HG03135 (cell line): ENCODE data around the gene PLEKHM3.
A peak's percentile ranks its signal among the peaks of the same experiment; 100 is the strongest.

Experiments
- ATAC-seq: cut with Tn5 transposase; IDR thresholded peaks from one replicate; pipeline ENCODE4 v1.9.1; 2021; ENCODE audit warnings: mild to moderate bottlenecking, moderate library complexity; ENCODE audit not compliant: unreplicated experiment

Gene PLEKHM3

GRCh38 chr2:207929923-207930322 lies 95.4 kb downstream of the PLEKHM3 start:
- no peak for ATAC-seq

DNA sequence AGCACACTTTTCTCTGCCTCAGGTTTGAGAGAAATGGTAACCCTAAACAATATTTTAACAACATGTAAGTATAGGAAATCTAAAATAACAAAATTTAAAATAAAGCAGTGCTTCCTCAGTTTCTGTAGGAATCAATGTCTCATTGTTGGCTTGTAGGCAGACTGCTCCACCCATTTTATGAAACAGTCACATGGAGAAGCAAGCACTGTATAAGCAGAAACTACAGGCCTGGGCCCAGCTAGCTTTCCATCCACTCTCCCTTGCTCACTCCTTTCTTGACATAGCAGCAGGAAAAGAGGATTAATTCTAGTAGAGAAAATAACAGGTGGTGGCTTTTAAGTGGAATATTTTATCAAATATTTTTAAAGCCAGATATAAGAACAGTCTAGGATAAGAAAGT lies 97.2 kb downstream of the PLEKHM3 start:
- no peak for ATAC-seq

GRCh38 chr2:207926989-207927300 lies 98.4 kb downstream of the PLEKHM3 start:
- no peak for ATAC-seq

DNA sequence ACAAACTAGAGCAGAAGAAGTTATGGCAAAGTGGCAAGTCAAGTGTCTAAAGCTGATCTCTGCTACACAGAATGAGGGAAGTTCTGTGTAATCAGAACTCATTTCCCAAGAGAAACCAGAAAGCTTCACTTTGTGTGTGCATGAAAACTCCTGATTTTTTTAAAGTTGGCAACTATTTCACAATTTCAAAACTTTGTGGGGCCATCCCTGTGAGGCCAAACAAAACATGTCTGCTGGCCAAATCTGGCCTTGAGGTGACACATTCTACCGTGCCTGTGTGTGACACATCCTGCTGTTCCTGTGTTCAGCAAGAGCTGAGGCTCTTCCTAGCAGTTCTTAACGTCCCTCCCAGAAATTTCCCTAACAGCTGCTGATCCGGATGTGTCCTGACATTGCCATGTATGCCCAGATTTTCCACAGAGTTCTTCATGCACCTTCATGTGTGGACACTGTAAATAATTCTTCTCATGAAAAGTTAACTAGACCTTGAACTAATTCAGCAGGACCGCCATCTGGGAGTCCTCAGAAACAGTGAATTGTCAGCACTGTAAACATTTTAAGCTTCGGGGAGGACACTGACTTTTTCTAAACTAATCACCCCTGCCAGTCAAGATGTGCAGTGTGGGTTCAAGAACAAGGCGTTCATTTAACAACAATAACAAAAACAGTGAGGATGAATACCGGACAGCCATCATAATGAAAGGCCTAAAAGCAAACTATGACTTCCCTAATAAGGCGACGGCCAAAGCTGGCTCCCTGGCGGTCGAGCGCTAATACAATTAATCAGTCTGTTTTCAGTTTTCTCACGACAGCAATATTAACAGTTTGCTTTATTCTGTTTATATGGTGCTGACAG lies 99.0 kb downstream of the PLEKHM3 start:
- no peak for ATAC-seq

DNA sequence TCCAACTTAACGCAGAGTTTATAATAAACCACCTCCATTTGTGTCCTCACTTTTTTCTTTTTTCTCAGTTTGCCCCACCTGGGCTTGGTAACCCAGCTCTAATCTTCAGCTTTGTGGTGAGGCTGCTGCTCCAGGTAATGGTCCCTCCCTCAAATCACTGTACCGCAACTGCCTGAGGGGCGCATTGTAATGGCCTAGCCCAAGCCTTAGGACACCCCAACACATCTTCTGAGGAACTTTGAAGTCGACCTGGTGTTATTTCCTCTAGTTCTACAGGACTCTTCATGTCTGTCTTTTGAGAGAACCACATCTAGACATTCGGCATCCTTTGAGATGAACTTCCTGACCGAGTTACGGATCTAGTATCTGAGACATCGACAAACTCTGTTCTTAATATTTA lies 99.7 kb downstream of the PLEKHM3 start:
- no peak for ATAC-seq

DNA sequence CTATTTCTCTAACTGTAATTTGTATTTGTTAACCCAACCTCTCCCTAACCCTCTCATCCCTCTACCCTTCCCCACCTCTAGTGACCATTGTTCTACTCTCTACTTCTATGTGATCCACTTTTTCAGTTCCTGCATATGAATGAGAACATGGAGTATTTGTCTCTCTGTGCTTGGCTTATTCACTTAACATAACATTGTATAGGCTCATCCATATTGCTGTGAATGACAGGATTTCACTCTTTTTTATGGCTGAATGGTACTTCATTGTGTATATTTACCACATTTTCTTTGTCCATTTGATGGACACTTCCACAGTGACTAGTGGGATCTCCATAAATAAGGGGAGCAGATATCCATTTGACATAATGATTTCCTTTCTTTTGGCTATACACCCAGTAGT lies 103.7 kb downstream of the PLEKHM3 start:
- ATAC-seq, result no peak

DNA sequence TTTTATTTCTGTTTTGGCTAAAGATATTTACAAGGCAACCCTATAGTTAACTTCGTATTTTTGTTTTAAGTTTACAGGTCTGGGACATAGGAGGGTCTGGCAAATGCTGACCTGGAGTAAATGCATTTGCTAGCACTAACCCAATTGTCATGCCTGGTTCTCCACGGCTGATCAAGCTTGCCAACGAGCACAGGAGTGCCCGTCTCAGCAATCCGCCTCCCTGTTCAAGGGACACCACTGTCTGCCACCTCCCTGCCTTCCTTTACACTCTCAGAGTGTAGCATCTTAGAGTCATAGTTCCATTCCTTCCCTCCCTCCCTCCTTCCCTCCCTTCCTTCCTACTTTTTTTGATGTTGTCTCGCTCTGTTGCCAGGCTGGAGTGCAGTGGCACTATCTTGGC lies 104.6 kb downstream of the PLEKHM3 start:
- no peak for ATAC-seq

GRCh38 chr2:207920321-207920720 lies 105.0 kb downstream of the PLEKHM3 start:
- no peak for ATAC-seq

- no peak for ATAC-seq
Observed at GRCh38 chr2:207919164-207919919, 106.0 kb downstream of the PLEKHM3 start.

DNA sequence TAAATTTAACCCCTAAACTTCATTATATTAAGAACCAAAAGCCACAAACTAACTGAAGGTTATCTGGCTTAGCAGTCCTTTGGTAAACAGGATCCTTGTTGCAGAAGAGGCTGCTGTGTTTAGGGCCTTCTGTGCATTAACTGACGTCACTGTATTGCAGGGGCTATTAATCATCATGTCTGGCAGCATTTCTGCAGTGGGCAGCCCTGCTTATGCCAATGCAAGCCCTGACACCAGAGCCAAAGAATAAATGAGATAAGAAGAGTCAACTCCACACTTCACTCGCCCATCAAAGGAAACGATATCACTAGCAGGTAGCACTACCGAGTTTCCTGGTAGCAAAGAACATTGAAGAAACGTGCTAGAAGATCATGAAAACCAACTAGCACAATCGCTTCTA lies 110.6 kb downstream of the PLEKHM3 start:
- no peak for ATAC-seq

GRCh38 chr2:207913772-207914358 lies 111.5 kb downstream of the PLEKHM3 start:
- ATAC-seq, result no peak

GRCh38 chr2:207911856-207912255 lies 113.5 kb downstream of the PLEKHM3 start:
- no peak for ATAC-seq

DNA sequence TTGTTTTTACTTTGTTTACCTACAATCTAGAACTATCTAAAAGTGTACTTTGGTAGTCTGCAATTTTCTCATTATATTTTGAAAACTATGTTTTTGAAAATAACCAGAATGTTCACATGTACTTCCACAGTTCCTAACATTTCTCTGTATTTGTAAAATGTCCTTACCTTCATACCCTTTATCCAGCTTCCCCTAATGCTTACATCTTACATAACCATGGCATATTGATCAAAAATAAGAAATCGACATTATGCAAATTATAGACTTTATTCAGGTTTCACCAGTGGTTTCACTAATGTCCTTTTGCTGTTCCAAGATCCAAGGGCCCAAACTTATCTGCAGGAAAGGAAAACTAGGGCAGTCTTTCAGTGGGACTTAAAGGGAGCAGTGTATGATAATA lies 114.1 kb downstream of the PLEKHM3 start:
- no peak for ATAC-seq

GRCh38 chr2:207906495-207906894 lies 118.8 kb downstream of the PLEKHM3 start:
- ATAC-seq, result peak; percentile 41

DNA sequence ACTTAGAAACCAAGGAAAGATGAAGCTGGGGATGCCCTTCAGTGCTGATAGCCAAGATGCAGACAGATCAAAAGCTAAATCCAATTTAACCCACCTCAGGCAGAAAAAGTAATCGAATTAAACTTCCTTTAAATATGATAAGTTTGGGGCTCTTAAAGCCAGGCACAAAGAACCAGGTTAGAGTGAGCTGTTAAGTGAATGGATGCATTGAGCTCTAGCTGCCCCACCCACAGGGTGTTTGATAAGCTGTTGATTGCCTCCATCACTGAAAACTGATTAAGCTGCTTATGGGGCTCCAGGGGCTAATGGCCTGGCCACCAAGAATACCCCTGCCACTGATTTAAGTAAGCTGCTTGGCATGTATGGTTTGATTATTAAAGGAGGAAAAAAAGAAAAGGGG lies 119.8 kb downstream of the PLEKHM3 start:
- no peak for ATAC-seq

GRCh38 chr2:207903236-207903635 lies 122.1 kb downstream of the PLEKHM3 start:
- no peak for ATAC-seq

- ATAC-seq, result no peak
Observed at GRCh38 chr2:207902821-207903220, 122.5 kb downstream of the PLEKHM3 start.

DNA sequence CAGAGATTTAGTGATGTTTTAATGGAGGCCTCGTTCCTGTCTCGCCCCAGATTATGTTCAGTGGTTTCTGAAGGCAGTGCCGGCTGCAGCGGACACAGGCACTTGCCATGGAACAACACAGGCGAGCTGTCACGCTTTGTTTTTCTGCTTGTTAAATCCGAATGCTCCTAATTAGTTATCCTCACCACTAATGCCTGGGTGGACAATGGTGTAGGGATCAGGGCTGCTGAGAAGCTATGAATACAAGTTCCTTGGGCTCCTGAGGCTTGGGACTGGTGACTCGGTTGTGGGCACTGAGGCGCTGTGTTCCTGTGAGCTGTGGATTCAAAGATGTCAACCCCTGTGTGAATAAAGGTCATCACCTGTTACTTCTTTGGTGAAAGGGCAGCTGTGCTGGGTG lies 123.5 kb downstream of the PLEKHM3 start:
- ATAC-seq, result no peak

DNA sequence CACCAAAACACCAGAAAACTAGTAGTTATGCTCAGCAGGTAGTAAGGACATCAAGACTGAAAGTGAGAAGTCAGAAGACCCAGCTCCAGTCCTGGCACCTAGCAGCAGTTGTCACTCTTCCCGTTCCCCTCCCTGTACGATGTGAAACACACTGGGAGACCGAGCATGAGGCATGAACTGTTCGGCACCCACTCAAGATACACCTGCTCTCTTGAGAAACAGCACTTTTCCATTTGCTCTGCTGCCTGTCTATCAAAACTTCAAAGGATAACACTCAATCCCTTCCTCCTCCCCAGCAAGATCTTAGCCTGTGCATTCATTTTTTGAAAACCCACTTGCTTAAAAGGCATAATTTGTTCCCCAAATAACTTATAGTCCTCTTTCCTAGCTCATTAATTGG lies 123.9 kb downstream of the PLEKHM3 start:
- ATAC-seq, result no peak

DNA sequence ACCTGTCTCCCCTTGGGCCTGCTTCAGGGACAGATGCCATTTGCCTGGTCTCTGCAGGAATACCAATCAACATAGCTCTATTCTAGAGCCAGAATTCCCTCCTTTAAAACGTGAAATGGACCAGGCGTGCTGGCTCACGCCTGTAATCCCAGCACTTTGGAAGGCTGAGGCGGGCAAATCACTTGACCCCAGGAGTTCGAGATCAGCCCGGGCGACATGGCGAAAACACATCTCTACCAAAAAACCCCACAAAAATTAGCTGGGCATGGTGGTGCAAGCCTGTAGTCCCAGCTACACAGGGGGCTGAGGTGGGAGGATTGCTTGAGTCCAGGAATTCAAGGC lies 127.0 kb downstream of the PLEKHM3 start:
- ATAC-seq, result no peak

GRCh38 chr2:207897541-207898353 lies 127.6 kb downstream of the PLEKHM3 start:
- no peak for ATAC-seq
